ENCODE measurements around the gene DPYD. TPM values are rescaled to one million over a fixed set of nuclear protein-coding genes. Genes with fewer than 3 reads are reported as not detected.

DPYD gene
- total RNA-seq, 2 experiments from 2014 or later: 34.4 to 35.9 TPM

DNA sequence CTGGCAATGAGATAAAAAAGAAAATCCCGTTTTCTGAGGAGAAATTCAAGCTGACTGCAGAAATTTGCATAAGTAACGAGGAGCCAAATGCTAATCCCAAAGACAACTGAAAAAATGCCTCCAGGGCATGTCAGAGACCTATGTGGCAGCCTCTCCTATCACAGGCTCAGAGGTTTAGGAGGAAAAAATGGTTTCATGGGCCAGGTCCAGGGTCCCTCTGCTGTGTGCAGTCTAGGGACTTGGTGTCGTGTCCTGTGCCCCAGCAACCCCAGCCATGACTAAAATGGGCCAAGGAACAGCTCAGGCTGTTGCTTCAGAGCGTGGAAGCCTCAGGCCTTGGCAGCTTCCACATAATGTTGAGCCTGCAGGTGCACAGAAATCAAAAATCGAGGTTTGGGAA lies 456.5 kb downstream of the DPYD start:
- ChIA-PET POLR2A (no interaction called here), CTCF (no interaction called here)
- DNase-seq: no peak
- ATAC-seq (ENCODE audit: poor library complexity): no peak
- Mint-ChIP-seq H3K9me3 (peaks cover 10% of the 10 kb centered on the region), H3K4me3 (no peak overlapping the region), H3K4me1 (ENCODE audit: low read depth) (no peaks in the 10 kb centered on the region), H3K36me3 (ENCODE audit: low read depth) (peaks cover 80% of the 10 kb centered on the region), H3K27ac (no peak overlapping the region), H3K27me3 (no peaks in the 10 kb centered on the region)
- Histone ChIP-seq H3K9me3 (ENCODE audit: control insufficient read depth in 1 of 2, insufficient read depth in 1 of 2, low read length in 2 of 2) (peaks cover 6 to 7% of the 10 kb centered on the region in 2 experiments), H3K36me3 (ENCODE audit: insufficient read depth, low read length) (no peaks in the 10 kb centered on the region), H3K4me3 (ENCODE audit: low read length) (no peak overlapping the region), H3K27me3 (ENCODE audit: control insufficient read depth in 1 of 2, insufficient read depth in 2 of 2, low read length in 2 of 2) (no peaks in the 10 kb centered on the region), H3K4me1 (ENCODE audit: insufficient read depth, low read length) (no peaks in the 10 kb centered on the region), H3K27ac (ENCODE audit: low read depth in 1 of 2, low read length in 2 of 2) (no peak overlapping the region)
- intact Hi-C loops (cut with DNase I, micrococcal nuclease): no loop called here
- TF ChIP-seq, protein P1, sequence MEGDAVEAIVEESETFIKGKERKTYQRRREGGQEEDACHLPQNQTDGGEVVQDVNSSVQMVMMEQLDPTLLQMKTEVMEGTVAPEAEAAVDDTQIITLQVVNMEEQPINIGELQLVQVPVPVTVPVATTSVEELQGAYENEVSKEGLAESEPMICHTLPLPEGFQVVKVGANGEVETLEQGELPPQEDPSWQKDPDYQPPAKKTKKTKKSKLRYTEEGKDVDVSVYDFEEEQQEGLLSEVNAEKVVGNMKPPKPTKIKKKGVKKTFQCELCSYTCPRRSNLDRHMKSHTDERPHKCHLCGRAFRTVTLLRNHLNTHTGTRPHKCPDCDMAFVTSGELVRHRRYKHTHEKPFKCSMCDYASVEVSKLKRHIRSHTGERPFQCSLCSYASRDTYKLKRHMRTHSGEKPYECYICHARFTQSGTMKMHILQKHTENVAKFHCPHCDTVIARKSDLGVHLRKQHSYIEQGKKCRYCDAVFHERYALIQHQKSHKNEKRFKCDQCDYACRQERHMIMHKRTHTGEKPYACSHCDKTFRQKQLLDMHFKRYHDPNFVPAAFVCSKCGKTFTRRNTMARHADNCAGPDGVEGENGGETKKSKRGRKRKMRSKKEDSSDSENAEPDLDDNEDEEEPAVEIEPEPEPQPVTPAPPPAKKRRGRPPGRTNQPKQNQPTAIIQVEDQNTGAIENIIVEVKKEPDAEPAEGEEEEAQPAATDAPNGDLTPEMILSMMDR (IDR thresholded peaks at IDR 0.05): no peak

DNA sequence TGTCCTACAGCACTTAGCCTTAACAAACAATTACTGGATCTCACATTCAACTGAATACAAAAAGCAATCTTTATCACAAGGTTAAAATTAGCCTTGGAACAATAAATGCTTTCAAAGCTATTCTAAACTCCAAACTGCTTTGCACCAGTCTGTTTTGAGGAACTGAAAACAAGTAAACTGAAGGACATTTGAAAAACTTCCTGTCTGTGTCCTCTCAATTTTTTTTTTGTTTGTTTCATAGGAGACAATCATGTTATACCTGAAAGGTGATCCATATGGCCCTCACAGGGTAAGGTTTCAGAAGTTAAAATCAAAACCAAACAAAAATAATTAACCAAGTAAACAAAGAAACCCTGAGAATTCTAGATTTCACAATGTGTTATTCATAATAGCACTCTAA lies 459.1 kb downstream of the DPYD start:
- Histone ChIP-seq H3K9me3 (ENCODE audit: control insufficient read depth in 1 of 2, insufficient read depth in 1 of 2, low read length in 2 of 2) (peaks cover 0 to 7% of the 10 kb centered on the region in 2 experiments), H3K27ac (ENCODE audit: low read depth in 1 of 2, low read length in 2 of 2) (no peak overlapping the region), H3K4me1 (ENCODE audit: insufficient read depth, low read length) (no peaks in the 10 kb centered on the region), H3K27me3 (ENCODE audit: control insufficient read depth in 1 of 2, insufficient read depth in 2 of 2, low read length in 2 of 2) (no peaks in the 10 kb centered on the region), H3K4me3 (ENCODE audit: low read length) (no peak overlapping the region), H3K36me3 (ENCODE audit: insufficient read depth, low read length) (no peaks in the 10 kb centered on the region)
- no peaks in the 10 kb centered on the region for H3K4me1 Mint-ChIP-seq (ENCODE audit: low read depth)
- intact Hi-C loops (cut with DNase I, micrococcal nuclease): no loop called here
- peaks cover 70% of the 10 kb centered on the region for H3K36me3 Mint-ChIP-seq (ENCODE audit: low read depth)
- H3K27ac Mint-ChIP-seq: no peak overlapping the region
- DNase-seq (no peak), ATAC-seq (ENCODE audit: poor library complexity) (no peak)
- ChIA-PET CTCF (no interaction called here), POLR2A (interaction anchor here (0.7 kb wide), 1 partner anchor 118 kb away, joined by 3 read pairs; no protein-coding TSS in a partner anchor)
- TF ChIP-seq, protein P1 (IDR thresholded peaks at IDR 0.05): no peak
- no peak overlapping the region for H3K4me3 Mint-ChIP-seq
- H3K27me3 Mint-ChIP-seq: no peaks in the 10 kb centered on the region
- peaks cover 7% of the 10 kb centered on the region for H3K9me3 Mint-ChIP-seq

DNA sequence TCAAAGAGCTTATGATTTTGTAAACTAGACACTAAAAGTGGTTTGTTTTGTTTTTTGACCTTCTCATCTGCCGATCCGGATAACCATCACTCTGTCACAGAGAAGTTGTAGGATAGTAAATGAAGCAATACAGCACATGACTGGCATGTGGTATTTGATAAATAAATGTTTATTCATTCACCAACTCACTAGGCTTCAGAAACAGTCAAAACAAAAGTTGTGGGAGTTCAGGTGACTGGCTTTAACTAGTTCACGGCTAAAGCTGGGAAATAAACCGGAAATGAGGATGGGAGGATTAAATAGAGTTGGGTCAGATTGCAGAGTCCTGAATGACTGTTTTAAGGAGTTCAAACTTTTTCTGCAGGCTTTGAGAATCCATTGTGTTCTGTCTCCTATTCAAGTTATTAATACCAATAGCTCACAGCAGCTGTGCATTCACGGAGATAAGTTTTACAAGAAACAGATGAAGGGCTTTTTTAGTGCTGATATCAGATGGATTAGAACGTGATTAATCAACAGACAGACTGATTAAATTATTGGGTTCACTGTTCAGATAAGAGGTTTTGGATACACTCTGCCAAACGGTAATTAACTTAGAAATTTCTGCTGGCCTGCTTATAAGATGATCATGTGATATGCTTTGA lies 463.3 kb downstream of the DPYD start:
- H3K27ac Mint-ChIP-seq: no peak overlapping the region
- intact Hi-C loops (cut with DNase I, micrococcal nuclease): no loop called here
- CTCF ChIA-PET: no interaction called here

More for the DNA sequence above, 463.3 kb downstream of the DPYD start:
- Mint-ChIP-seq H3K9me3 (no peaks in the 10 kb centered on the region), H3K36me3 (ENCODE audit: low read depth) (peaks cover 31% of the 10 kb centered on the region), H3K27me3 (no peaks in the 10 kb centered on the region), H3K4me3 (no peak overlapping the region), H3K4me1 (ENCODE audit: low read depth) (no peaks in the 10 kb centered on the region)
- no peak for ATAC-seq (ENCODE audit: poor library complexity)
- TF ChIP-seq, protein P1 (IDR thresholded peaks at IDR 0.05): no peak
- Histone ChIP-seq H3K27ac (ENCODE audit: low read depth in 1 of 2, low read length in 2 of 2) (no peak overlapping the region), H3K27me3 (ENCODE audit: control insufficient read depth in 1 of 2, insufficient read depth in 2 of 2, low read length in 2 of 2) (no peaks in the 10 kb centered on the region), H3K4me1 (ENCODE audit: insufficient read depth, low read length) (no peaks in the 10 kb centered on the region), H3K36me3 (ENCODE audit: insufficient read depth, low read length) (no peaks in the 10 kb centered on the region), H3K4me3 (ENCODE audit: low read length) (no peak overlapping the region), H3K9me3 (ENCODE audit: control insufficient read depth in 1 of 2, insufficient read depth in 1 of 2, low read length in 2 of 2) (no peaks in the 10 kb centered on the region)
- POLR2A ChIA-PET: no interaction called here
- no peak for DNase-seq

All from CD4-positive, alpha-beta T cell (primary cell).